ENCODE measurements around the gene AHRR. TPM values are rescaled to one million over a fixed set of nuclear protein-coding genes. Genes with fewer than 3 reads are reported as not detected.
"Not testable (repeated sequence)": the region's sequence is repeated elsewhere in the genome, so short reads cannot be mapped to it uniquely, and the experiment has no call there.

The AHRR gene
- total and polyA plus RNA-seq, 2 donors (not counting 1 experiment from before 2014, with no cell fraction given): 11.3 to 26.4 TPM

DNA sequence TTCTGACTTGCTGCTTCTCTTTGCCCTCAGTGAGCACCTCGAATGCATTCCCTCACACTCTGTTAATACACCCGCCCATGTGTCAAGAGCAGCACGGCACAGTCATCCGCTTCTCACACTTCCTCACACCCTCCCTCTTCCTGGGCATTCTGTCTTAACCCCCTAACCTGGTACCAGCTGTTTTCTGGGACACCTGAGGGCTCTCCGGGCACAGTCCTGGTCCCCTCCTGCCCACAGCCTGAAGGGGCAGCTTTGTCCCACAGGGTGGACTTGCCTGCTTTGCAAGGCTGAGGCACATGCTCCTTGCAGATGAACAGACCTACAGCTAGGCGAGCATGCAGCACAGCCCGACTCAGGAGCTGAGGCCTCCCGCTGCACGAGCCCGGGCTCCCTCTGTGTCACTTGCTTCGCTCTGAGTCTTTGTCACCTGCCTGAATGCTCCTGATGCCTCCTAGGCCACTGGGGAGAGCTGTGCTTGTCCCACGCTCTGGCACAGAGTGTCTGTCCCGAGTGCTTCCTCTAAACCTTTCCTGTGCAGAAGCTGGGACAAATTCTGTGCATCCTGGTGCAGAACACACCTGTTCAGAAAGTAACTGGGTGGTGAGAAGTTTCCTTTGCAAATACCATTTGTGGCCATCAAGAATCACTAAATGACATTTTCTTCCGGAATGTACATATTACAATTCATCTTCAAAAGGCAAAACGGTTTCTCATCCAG is 47.8 kb downstream of the AHRR start:
- Histone ChIP-seq H3K9ac (ENCODE audit: insufficient read depth, low read length) (peak overlapping the region; percentile 70), H3K36me3 (ENCODE audit: control insufficient read depth, insufficient read depth, low read length) (peaks cover 7% of the 10 kb centered on the region), H3K27me3 (ENCODE audit: control insufficient read depth, insufficient read depth, low read length) (no peaks in the 10 kb centered on the region), H3K4me3 (replicated peaks in 1 of 4; ENCODE audit: control extremely low read depth in 1 of 4, insufficient read depth in 1 of 4, low read depth in 3 of 4, low read length in 4 of 4) (no peak overlapping the region), H3K4me1 (ENCODE audit: control insufficient read depth, extremely low read depth, insufficient read depth, low read length) (peaks cover 45% of the 10 kb centered on the region), H3K79me2 (ENCODE audit: control insufficient read depth, insufficient read depth, low read length) (peaks cover 19% of the 10 kb centered on the region), H3K27ac (ENCODE audit: insufficient read depth, low read length) (peak overlapping the region; percentile 92), H3K9me3 (ENCODE audit: control insufficient read depth, insufficient read depth, low read depth, low read length) (no peaks in the 10 kb centered on the region), H4K20me1 (ENCODE audit: control insufficient read depth, extremely low read depth, insufficient read depth, low read length) (no peaks in the 10 kb centered on the region), H2AFZ (ENCODE audit: low read length) (no peak overlapping the region), H3K4me2 (ENCODE audit: extremely low read depth, insufficient read depth, low read length) (peak overlapping the region; percentile 48)
- peak; percentile 28 to 38 for DNase-seq (ENCODE audit: low read depth in 2 of 2)
- TF ChIP-seq, protein P1, sequence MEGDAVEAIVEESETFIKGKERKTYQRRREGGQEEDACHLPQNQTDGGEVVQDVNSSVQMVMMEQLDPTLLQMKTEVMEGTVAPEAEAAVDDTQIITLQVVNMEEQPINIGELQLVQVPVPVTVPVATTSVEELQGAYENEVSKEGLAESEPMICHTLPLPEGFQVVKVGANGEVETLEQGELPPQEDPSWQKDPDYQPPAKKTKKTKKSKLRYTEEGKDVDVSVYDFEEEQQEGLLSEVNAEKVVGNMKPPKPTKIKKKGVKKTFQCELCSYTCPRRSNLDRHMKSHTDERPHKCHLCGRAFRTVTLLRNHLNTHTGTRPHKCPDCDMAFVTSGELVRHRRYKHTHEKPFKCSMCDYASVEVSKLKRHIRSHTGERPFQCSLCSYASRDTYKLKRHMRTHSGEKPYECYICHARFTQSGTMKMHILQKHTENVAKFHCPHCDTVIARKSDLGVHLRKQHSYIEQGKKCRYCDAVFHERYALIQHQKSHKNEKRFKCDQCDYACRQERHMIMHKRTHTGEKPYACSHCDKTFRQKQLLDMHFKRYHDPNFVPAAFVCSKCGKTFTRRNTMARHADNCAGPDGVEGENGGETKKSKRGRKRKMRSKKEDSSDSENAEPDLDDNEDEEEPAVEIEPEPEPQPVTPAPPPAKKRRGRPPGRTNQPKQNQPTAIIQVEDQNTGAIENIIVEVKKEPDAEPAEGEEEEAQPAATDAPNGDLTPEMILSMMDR (conservative IDR thresholded peaks at IDR 0.05 in 1 of 2, IDR thresholded peaks at IDR 0.05 in 1 of 2; ENCODE audit: low read depth in 1 of 2, low read length in 2 of 2): no peak
- TF ChIP-seq EZH2 (IDR thresholded peaks at IDR 0.05; ENCODE audit: low read length, missing control alignments): no peak

DNA sequence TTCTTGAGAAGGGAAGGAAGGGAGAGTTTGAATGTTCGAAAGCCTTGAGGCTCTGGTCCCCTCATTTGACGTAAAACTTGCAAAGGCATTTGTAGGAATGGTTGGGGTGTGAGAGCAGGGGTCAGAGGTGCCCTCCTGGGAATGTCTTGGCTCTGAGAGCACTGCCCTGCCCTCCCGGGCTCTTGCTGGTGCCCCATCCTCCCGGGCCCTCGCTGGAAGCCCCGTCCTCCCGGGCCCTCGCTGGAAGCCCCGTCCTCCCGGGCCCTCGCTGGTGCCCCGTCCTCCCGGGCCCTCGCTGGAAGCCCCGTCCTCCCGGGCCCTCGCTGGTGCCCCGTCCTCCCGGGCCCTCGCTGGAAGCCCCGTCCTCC is 48.3 kb downstream of the AHRR start:
- H3K9ac ChIP-seq (ENCODE audit: insufficient read depth, low read length); H3K36me3 ChIP-seq (ENCODE audit: control insufficient read depth, insufficient read depth, low read length); DNase-seq (ENCODE audit: low read depth in 2 of 2); H4K20me1 ChIP-seq (ENCODE audit: control insufficient read depth, extremely low read depth, insufficient read depth, low read length); H2AFZ ChIP-seq (ENCODE audit: low read length); H3K27me3 ChIP-seq (ENCODE audit: control insufficient read depth, insufficient read depth, low read length); H3K9me3 ChIP-seq (ENCODE audit: control insufficient read depth, insufficient read depth, low read depth, low read length); H3K4me2 ChIP-seq (ENCODE audit: extremely low read depth, insufficient read depth, low read length); H3K4me3 ChIP-seq (replicated peaks in 1 of 4; ENCODE audit: control extremely low read depth in 1 of 4, insufficient read depth in 1 of 4, low read depth in 3 of 4, low read length in 4 of 4): not testable (repeated sequence)
- Histone ChIP-seq H3K4me1 (ENCODE audit: control insufficient read depth, extremely low read depth, insufficient read depth, low read length) (peaks cover 47% of the 10 kb centered on the region), H3K79me2 (ENCODE audit: control insufficient read depth, insufficient read depth, low read length) (peaks cover 25% of the 10 kb centered on the region), H3K27ac (ENCODE audit: insufficient read depth, low read length) (peak overlapping the region; percentile 92)

DNA sequence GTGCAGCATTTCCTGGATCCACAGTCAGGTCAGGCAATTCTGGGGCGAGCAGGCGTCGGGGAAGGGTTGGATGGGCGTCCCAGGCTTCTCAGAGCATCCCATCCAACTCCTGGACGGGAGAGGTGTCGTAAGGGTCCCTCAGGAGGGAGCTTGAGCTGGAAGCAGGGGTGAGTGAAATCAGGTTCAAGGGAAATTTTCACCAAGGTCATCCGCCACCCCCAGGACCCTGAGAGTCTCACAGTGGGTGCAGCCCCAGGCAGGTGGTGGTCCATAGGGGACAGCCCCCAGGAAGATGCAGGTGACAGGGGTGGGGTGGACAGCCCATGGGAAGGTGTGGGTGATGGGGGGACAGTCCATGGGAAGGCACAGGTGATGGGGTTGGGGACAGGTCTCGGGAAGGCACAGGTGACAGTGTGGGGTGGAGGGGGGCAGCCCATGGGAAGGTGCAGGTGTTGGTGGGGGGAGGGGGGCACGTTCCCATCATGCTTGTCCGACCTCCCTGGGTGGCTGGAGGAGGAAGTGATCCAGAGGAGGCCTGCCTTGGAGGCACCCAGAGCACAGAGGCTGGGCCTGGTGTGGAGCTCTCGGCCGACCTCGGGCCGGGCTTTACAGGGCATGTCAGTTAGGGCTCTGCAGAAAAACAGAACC is 48.9 kb downstream of the AHRR start:
- H3K36me3 ChIP-seq (ENCODE audit: control insufficient read depth, insufficient read depth, low read length): peaks cover 9% of the 10 kb centered on the region
- no peaks in the 10 kb centered on the region for H3K9me3 ChIP-seq (ENCODE audit: control insufficient read depth, insufficient read depth, low read depth, low read length)
- no peaks in the 10 kb centered on the region for H3K27me3 ChIP-seq (ENCODE audit: control insufficient read depth, insufficient read depth, low read length)
- H3K9ac ChIP-seq (ENCODE audit: insufficient read depth, low read length): no peak overlapping the region
- H3K4me3 ChIP-seq (replicated peaks in 1 of 4; ENCODE audit: control extremely low read depth in 1 of 4, insufficient read depth in 1 of 4, low read depth in 3 of 4, low read length in 4 of 4): no peak overlapping the region
- DNase-seq (ENCODE audit: low read depth in 2 of 2): no peak
- H3K4me2 ChIP-seq (ENCODE audit: extremely low read depth, insufficient read depth, low read length): no peak overlapping the region
- H2AFZ ChIP-seq (ENCODE audit: low read length): no peak overlapping the region
- H4K20me1 ChIP-seq (ENCODE audit: control insufficient read depth, extremely low read depth, insufficient read depth, low read length): no peaks in the 10 kb centered on the region
- H3K4me1 ChIP-seq (ENCODE audit: control insufficient read depth, extremely low read depth, insufficient read depth, low read length): peaks cover 47% of the 10 kb centered on the region
- H3K27ac ChIP-seq (ENCODE audit: insufficient read depth, low read length): peak overlapping the region; percentile 8
- peaks cover 30% of the 10 kb centered on the region for H3K79me2 ChIP-seq (ENCODE audit: control insufficient read depth, insufficient read depth, low read length)
- TF ChIP-seq, protein P1 (conservative IDR thresholded peaks at IDR 0.05 in 1 of 2, IDR thresholded peaks at IDR 0.05 in 1 of 2; ENCODE audit: low read depth in 1 of 2, low read length in 2 of 2): no peak
- no peak for TF ChIP-seq EZH2 (IDR thresholded peaks at IDR 0.05; ENCODE audit: low read length, missing control alignments)

Measured in fibroblast of lung (primary cell).